Neural cell (in vitro differentiated cells): ENCODE results near the gene PSME3IP1. TPM values are rescaled to one million over a fixed set of nuclear protein-coding genes. Genes with fewer than 3 reads are reported as not detected.

Source experiments
- H2AFZ ChIP-seq: fragments of 200-600, 300-800 bp; sonication (generic), shearing (Covaris generic); 2 replicates; pipeline ENCODE4 v1.6.0; 2014; ENCODE audit warnings: low read depth, mild to moderate bottlenecking, antibody characterized with exemption, low read length, moderate library complexity
- H3F3A ChIP-seq: fragments of 200-600 bp; shearing (Covaris generic); 2 replicates; pipeline ENCODE4 v1.6.1; 2016; ENCODE audit warnings: mild to moderate bottlenecking, moderate library complexity, mixed read lengths, antibody characterized with exemption, low read length; ENCODE audit not compliant: insufficient read depth, poor library complexity, severe bottlenecking
- H3K27ac ChIP-seq: fragments of 200-600, 300-800 bp; sonication (generic), shearing (Covaris generic); 2 replicates; pipeline ENCODE4 v1.5.1; 2014; ENCODE audit warnings: mild to moderate bottlenecking, low read length, moderate library complexity
- H3K27me3 ChIP-seq: fragments of 300-800, 200-600 bp; sonication (generic), shearing (Covaris generic); 2 replicates; pipeline ENCODE4 v1.6.0; 2014; ENCODE audit warnings: mild to moderate bottlenecking, low read depth, low read length, moderate library complexity; ENCODE audit not compliant: insufficient read depth
- H3K36me3 ChIP-seq: fragments of 300-800, 200-600 bp; sonication (generic), shearing (Covaris generic); 2 replicates; pipeline ENCODE4 v1.5.1; 2014; ENCODE audit warnings: mild to moderate bottlenecking, antibody characterized with exemption, low read length, moderate library complexity; ENCODE audit not compliant: insufficient read depth
- H3K4me2 ChIP-seq: fragments of 300-800, 200-600 bp; sonication (generic), shearing (Covaris generic); 2 replicates; pipeline ENCODE4 v1.6.0; 2014; ENCODE audit warnings: mild to moderate bottlenecking, low read length
- H3K4me3 ChIP-seq: fragments of 300-800, 200-600 bp; sonication (generic), shearing (Covaris generic); 2 replicates; pipeline ENCODE4 v1.5.1; 2014; ENCODE audit warnings: mild to moderate bottlenecking, low read length, moderate library complexity
- H3K79me2 ChIP-seq: fragments of 200-600 bp; shearing (Covaris generic); replicated peaks from 2 replicates; pipeline ENCODE4 v1.6.0; 2014; ENCODE audit warnings: mild to moderate bottlenecking, low read length, moderate library complexity; ENCODE audit not compliant: insufficient read depth
- H3K9ac ChIP-seq: fragments of 300-800, 200-600 bp; sonication (generic), shearing (Covaris generic); 2 replicates; pipeline ENCODE4 v1.6.1; 2016; ENCODE audit warnings: mild to moderate bottlenecking, low read length, mixed read lengths
- H3K9me2 ChIP-seq: fragments of 200-600 bp; shearing (Covaris generic); 2 replicates; pipeline ENCODE4 v1.6.1; 2016; ENCODE audit warnings: mild to moderate bottlenecking, low read length, mixed read lengths; ENCODE audit not compliant: insufficient read depth
- H3K9me3 ChIP-seq: fragments of 200-600, 300-800 bp; sonication (generic), shearing (Covaris generic); 2 replicates; pipeline ENCODE4 v1.6.1; 2016; ENCODE audit warnings: mild to moderate bottlenecking, mixed run types, low read length, moderate library complexity, mixed read lengths
- H4K20me1 ChIP-seq: fragments of 200-600 bp; shearing (Covaris generic); 2 replicates; pipeline ENCODE4 v1.6.1; 2016; ENCODE audit warnings: mild to moderate bottlenecking, mixed run types; ENCODE audit not compliant: insufficient read depth
- EP300 ChIP-seq: fragments of 450-650 bp; conservative IDR thresholded peaks from 2 replicates; pipeline ENCODE4 v1.6.1; 2014; ENCODE audit warnings: antibody characterized with exemption, mild to moderate bottlenecking, moderate library complexity; ENCODE audit not compliant: poor library complexity, severe bottlenecking
- EZH2 ChIP-seq: fragments of 200-600, 300-800 bp; shearing (Covaris generic), sonication (generic); IDR thresholded peaks from 2 replicates; pipeline ENCODE4 v1.6.1; 2014; ENCODE audit warnings: antibody characterized with exemption, low read length, borderline replicate concordance, mild to moderate bottlenecking; ENCODE audit not compliant: insufficient read depth, poor library complexity, severe bottlenecking
- MXI1 ChIP-seq: fragments of 450-650 bp; conservative IDR thresholded peaks from 2 replicates; pipeline ENCODE4 v1.6.1; 2014; ENCODE audit warnings: antibody characterized with exemption, mild to moderate bottlenecking; ENCODE audit not compliant: poor library complexity, severe bottlenecking
- POLR2AphosphoS5 ChIP-seq: IDR thresholded peaks from 2 replicates; pipeline ENCODE4 v1.6.1; 2012
- RAD21 ChIP-seq: fragments of 450-650 bp; conservative IDR thresholded peaks from 2 replicates; pipeline ENCODE4 v1.6.1; 2014; ENCODE audit warnings: antibody characterized with exemption, mild to moderate bottlenecking, moderate library complexity
- REST ChIP-seq: IDR thresholded peaks from 2 replicates; pipeline ENCODE4 v1.6.1; 2012; ENCODE audit warnings: borderline replicate concordance
- SMC3 ChIP-seq: fragments of 450-650 bp; conservative IDR thresholded peaks from 2 replicates; pipeline ENCODE4 v1.6.1; 2014; ENCODE audit warnings: antibody characterized with exemption, mild to moderate bottlenecking, moderate library complexity; ENCODE audit not compliant: poor library complexity
- TAF1 ChIP-seq: IDR thresholded peaks from 2 replicates; pipeline ENCODE4 v1.6.1; 2012; ENCODE audit warnings: low read depth
- polyA plus RNA-seq: library from polyadenylated mRNA; depleted of rRNA; stranded (reverse); fragments of >200 nt; gene quantifications from 2 replicates; pipeline ENCODE4 v1.2.3, GENCODE V29; 2014
- TF ChIP-seq, protein P1 (sequence below): fragments of 450-650 bp; IDR thresholded peaks from 2 replicates; pipeline ENCODE4 v1.5.1; 2014; ENCODE audit warnings: antibody characterized with exemption, mild to moderate bottlenecking, moderate library complexity; ENCODE audit not compliant: poor library complexity, severe bottlenecking

PSME3IP1 gene
- polyA plus RNA-seq, 1 donor from 2014 or later, result 167 TPM

GRCh38 chr16:57144027-57144426 is 41.8 kb downstream of the PSME3IP1 start:
- Histone ChIP-seq H3K79me2 (no peaks in the 10 kb centered on the region), H3K9me2 (no peaks in the 10 kb centered on the region), H2AFZ (no peak overlapping the region), H3F3A (no peaks in the 10 kb centered on the region), H3K4me2 (no peak overlapping the region), H3K4me3 (no peak overlapping the region), H3K9ac (no peak overlapping the region), H4K20me1 (no peaks in the 10 kb centered on the region), H3K36me3 (no peaks in the 10 kb centered on the region), H3K27me3 (no peaks in the 10 kb centered on the region), H3K9me3 (no peaks in the 10 kb centered on the region), H3K27ac (no peak overlapping the region)
- TF ChIP-seq POLR2AphosphoS5, result no peak

DNA sequence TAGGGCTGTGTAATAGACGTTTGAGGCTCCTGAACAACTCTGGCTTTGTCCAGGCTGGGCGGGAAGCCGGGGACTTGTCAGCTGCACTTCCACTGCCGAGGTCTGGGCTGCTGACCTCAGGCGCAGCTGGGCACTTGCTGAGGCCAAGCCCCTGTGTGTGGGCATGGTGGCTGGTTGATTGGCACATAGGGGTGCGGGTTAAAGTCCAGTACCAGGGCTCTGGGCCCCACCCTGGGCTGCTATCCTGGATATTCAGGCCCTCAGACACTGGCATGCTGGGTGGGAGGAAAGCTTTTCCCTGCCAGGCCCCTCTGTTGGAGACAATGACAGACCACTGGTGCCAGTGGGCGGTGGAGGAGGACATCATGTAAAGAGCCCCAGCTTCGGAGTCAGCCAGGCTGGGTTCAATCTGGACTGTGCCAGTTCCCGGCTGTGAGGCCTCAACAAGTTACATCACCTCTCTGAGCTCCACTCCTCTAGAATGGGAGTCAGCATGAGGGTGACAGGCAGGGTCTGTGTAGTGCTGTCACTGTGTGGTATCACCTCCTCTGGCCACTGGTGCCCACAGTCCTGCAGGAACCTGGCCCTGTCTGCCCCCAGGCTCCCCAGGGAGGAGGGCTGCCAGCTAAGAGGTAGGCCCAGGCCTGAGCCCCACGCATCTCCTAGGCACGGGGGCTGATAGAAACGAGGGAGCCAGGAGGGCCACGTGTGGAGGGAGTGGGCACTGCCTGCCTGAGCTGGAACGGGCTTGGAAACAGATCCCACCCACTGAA is 42.5 kb downstream of the PSME3IP1 start:
- Histone ChIP-seq H3K9me2 (no peaks in the 10 kb centered on the region), H3K4me2 (no peak overlapping the region), H2AFZ (no peak overlapping the region), H3K9me3 (no peaks in the 10 kb centered on the region), H3K27me3 (no peaks in the 10 kb centered on the region), H4K20me1 (no peaks in the 10 kb centered on the region), H3K79me2 (no peaks in the 10 kb centered on the region), H3K27ac (no peak overlapping the region), H3K4me3 (no peak overlapping the region), H3K9ac (no peak overlapping the region), H3F3A (no peaks in the 10 kb centered on the region), H3K36me3 (no peaks in the 10 kb centered on the region)
- TF ChIP-seq EZH2, result no peak

- H3K4me3 ChIP-seq, result no peak overlapping the region
- no peaks in the 10 kb centered on the region for H3K27me3 ChIP-seq
- no peaks in the 10 kb centered on the region for H3K9me3 ChIP-seq
- H2AFZ ChIP-seq, result no peak overlapping the region
- H3K9ac ChIP-seq, result no peak overlapping the region
- H3K9me2 ChIP-seq, result no peaks in the 10 kb centered on the region
- H3F3A ChIP-seq, result no peaks in the 10 kb centered on the region
- TF ChIP-seq SMC3 (no peak), EZH2 (no peak), EP300 (no peak), POLR2AphosphoS5 (no peak), MXI1 (no peak), RAD21 (no peak), REST (no peak), TAF1 (no peak)
- TF ChIP-seq, protein P1, sequence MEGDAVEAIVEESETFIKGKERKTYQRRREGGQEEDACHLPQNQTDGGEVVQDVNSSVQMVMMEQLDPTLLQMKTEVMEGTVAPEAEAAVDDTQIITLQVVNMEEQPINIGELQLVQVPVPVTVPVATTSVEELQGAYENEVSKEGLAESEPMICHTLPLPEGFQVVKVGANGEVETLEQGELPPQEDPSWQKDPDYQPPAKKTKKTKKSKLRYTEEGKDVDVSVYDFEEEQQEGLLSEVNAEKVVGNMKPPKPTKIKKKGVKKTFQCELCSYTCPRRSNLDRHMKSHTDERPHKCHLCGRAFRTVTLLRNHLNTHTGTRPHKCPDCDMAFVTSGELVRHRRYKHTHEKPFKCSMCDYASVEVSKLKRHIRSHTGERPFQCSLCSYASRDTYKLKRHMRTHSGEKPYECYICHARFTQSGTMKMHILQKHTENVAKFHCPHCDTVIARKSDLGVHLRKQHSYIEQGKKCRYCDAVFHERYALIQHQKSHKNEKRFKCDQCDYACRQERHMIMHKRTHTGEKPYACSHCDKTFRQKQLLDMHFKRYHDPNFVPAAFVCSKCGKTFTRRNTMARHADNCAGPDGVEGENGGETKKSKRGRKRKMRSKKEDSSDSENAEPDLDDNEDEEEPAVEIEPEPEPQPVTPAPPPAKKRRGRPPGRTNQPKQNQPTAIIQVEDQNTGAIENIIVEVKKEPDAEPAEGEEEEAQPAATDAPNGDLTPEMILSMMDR, result no peak
- H4K20me1 ChIP-seq, result no peaks in the 10 kb centered on the region
- no peak overlapping the region for H3K27ac ChIP-seq
- no peak overlapping the region for H3K4me2 ChIP-seq
- no peaks in the 10 kb centered on the region for H3K79me2 ChIP-seq
- H3K36me3 ChIP-seq, result no peaks in the 10 kb centered on the region
These were observed 43.8 kb downstream of the PSME3IP1 start for GRCh38 chr16:57141822-57142631.
